Lower leg skin (tissue), 4 donors: ENCODE data around the gene CD52. TPM values are rescaled to one million over a fixed set of nuclear protein-coding genes. Genes with fewer than 3 reads are reported as not detected.

Source experiments
- DNase-seq, 2 donors: peaks; one replicate each; pipeline ENCODE4 v3.0.0-alpha.2; 2019; ENCODE audit warnings: low spot score in 2 of 2
- H3K4me3 ChIP-seq: fragments of 200-600 bp; sonication (generic); 2 replicates; pipeline ENCODE4 v1.5.1; 2017; ENCODE audit warnings: mild to moderate bottlenecking, low read depth; ENCODE audit not compliant: poor library complexity, severe bottlenecking
- POLR2A ChIP-seq, 2 donors: fragments of 450-650 bp; IDR thresholded peaks; one replicate each; pipeline ENCODE4 v1.6.1; 2016 to 2017; ENCODE audit warnings: antibody characterized with exemption in 2 of 2, mild to moderate bottlenecking in 1 of 2, moderate library complexity in 1 of 2
- WGBS, 2 donors: methylation state at CpG; one replicate each; pipeline ENCODE4 v1.1.5; 2018; 5-methylcytosine and 5-hydroxymethylcytosine counted together
- intact Hi-C: fragments of 100-400 bp; cut with DNase I; formaldehyde crosslinking; loops from one replicate; pipeline ENCODE4 v1.15.0; 2023; ENCODE audit warnings: low total_unique reads
- total RNA-seq, 4 donors: library from RNA; depleted of rRNA; stranded (reverse); fragments of >200 nt; gene quantifications; one replicate each; pipeline ENCODE4 v1.1.0, GENCODE V29; 2016
- TF ChIP-seq, protein P1 (sequence below), 3 donors: fragments of 450-650 bp; IDR thresholded peaks; one replicate each; pipeline ENCODE4 v1.5.1; 2016; ENCODE audit warnings: antibody characterized with exemption in 3 of 3, mild to moderate bottlenecking in 3 of 3, moderate library complexity in 2 of 3

Gene CD52
- total RNA-seq, 4 donors from 2014 or later: 2.0 to 6.1 (median 3.5) TPM; not detected in 1

DNA sequence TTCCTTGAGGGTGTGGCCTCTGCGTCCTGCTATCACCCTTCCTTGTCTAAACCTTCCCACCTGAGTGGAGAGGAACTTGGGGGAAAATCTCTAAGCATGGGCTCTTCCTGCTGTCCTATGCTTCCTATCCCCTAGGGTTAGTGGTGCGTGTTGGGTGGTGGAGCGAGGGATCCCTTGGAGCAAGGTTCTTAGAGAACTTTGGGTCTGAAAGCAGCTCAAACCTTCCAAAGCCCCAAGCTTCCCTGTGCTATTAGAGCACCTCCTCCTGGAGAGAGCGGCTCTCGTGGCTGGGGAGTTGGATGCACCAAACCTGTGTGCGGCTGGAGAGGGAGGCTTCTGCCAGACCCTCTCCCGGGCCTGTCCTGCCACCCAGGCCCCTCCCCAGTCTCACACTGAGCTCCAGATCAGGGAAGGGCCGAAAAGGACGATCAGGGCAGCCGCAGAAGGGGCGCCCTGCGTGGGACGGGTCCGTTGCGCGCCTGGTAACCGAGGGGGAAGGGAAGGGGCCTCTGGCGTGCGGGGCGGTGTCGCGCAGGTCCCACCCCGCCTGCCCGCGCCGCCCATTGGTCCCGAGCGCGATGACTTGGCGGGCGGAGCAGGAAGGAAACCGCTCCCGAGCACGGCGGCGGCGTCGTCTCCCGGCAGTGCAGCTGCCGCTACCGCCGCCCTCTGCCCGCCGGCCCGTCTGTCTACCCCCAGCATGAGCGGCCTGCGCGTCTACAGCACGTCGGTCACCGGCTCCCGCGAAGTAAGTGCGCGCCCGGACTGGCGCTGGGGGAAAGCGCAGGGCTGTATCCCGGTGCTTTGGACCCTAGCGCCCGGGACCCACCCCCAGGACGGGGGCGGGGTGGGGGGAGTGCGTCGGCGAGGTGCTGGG lies 38.1 kb upstream of the CD52 start, which contains the start of gene SH3BGRL3:
Gene SH3BGRL3, plus strand, starts transcription at position 631 of the 877 bp plus-strand sequence. Its CDS starts 70 bp downstream, at position 701.
- TF ChIP-seq, protein P1, sequence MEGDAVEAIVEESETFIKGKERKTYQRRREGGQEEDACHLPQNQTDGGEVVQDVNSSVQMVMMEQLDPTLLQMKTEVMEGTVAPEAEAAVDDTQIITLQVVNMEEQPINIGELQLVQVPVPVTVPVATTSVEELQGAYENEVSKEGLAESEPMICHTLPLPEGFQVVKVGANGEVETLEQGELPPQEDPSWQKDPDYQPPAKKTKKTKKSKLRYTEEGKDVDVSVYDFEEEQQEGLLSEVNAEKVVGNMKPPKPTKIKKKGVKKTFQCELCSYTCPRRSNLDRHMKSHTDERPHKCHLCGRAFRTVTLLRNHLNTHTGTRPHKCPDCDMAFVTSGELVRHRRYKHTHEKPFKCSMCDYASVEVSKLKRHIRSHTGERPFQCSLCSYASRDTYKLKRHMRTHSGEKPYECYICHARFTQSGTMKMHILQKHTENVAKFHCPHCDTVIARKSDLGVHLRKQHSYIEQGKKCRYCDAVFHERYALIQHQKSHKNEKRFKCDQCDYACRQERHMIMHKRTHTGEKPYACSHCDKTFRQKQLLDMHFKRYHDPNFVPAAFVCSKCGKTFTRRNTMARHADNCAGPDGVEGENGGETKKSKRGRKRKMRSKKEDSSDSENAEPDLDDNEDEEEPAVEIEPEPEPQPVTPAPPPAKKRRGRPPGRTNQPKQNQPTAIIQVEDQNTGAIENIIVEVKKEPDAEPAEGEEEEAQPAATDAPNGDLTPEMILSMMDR (IDR thresholded peaks at IDR 0.05): no peak
- peak in 1 of 2 donors; percentile 48 for TF ChIP-seq POLR2A (IDR thresholded peaks at IDR 0.05)
- DNase-seq: peak; percentile 85 to 98
- 0 to 1% methylated on average over 30 to 64 of the region's 66 CpGs for WGBS, 2 donors
- intact Hi-C loops: loop anchor here (5.0 kb wide), 1 partner anchor 1032 kb away; the partner anchor contains the start of gene RSRP1
- peak within 1 kb of the TSS; percentile 75 for H3K4me3 ChIP-seq

DNA sequence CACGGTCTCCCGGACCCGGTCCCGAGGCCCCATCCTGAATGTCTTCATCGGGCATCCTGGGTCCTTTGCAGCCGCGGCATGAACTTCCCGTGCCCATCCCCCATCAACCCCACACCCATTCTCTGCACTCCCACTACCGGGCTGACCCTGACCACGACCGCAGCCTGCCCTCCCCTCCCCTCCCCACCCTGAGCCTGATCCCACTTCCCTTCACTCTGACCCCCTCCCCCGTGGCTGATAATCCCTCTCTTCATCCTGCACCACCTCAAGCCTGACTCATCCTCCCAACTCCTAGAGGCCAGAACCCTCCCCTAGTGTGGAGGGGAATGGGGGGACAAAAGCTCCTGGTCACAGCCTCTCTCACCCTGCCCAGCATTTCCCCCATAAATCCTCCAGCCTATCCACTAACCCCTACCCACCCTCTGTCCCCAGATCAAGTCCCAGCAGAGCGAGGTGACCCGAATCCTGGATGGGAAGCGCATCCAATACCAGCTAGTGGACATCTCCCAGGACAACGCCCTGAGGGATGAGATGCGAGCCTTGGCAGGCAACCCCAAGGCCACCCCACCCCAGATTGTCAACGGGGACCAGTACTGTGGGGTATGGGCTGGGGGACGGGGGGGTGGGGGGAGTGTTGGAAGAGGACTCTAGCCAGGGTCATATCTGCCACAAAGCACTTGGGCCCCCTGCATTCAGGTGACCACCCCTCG lies 37.3 kb upstream of the CD52 start:
- intact Hi-C loops: no loop called here
- H3K4me3 ChIP-seq: peak overlapping the region; percentile 75
- WGBS, 2 donors: 18 to 23% methylated on average over 16 to 20 of the region's 20 CpGs
- peak in 1 of 2 donors; percentile 90 for DNase-seq
- TF ChIP-seq, protein P1 (IDR thresholded peaks at IDR 0.05): no peak
- TF ChIP-seq POLR2A (IDR thresholded peaks at IDR 0.05): no peak

DNA sequence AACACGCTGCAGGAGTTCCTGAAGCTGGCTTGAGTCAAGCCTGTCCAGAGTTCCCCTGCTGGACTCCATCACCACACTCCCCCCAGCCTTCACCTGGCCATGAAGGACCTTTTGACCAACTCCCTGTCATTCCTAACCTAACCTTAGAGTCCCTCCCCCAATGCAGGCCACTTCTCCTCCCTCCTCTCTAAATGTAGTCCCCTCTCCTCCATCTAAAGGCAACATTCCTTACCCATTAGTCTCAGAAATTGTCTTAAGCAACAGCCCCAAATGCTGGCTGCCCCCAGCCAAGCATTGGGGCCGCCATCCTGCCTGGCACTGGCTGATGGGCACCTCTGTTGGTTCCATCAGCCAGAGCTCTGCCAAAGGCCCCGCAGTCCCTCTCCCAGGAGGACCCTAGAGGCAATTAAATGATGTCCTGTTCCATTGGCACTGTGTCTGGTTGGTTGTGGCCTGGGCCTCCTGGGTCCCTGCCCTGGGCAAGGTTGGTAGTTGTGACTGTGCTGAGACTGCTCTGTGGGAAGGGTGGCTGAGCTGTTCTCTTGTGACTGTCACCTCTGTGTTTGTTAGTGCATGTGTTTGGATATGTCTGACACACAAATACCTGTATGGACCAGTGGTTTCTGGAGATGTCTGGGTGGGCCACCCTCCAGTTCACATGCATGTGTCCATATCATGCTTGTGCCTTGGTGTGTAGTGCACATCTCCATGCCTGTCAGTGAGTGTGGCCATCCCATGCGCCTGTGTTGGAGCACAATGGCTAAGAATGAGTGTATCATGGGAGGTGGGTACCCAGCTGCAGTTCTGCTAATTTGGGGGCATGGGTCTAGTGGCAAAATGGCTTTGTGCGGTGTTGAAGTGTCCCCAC lies 36.4 kb upstream of the CD52 start:
- TF ChIP-seq POLR2A (IDR thresholded peaks at IDR 0.05): no peak
- TF ChIP-seq, protein P1 (IDR thresholded peaks at IDR 0.05): no peak
- no peak overlapping the region for H3K4me3 ChIP-seq
- WGBS, 2 donors: 78 to 83% methylated on average over 5 of the region's 5 CpGs
- no peak for DNase-seq
- intact Hi-C loops: no loop called here

DNA sequence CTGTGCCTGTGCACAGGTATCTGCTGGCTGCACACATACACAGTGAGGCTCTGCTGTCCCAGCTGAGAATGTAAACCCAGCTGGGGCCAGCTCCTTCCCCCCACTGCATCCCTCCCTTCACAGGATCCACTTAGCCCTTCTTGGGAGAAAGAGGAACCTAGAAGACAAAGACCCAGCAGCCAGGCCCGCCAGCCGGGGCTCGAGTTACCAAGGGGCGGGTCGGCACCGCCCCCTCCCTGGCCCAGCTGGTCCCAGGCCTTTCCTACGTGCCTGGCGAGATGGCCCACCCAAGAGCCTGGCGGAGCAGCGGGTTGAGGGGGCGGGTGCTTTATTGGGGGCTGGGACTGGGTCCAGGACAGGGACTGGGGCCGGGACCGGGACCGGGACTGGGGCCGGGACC lies 35.8 kb upstream of the CD52 start:
- WGBS, 2 donors: 41 to 42% methylated on average over 11 to 15 of the region's 15 CpGs
- TF ChIP-seq, protein P1 (IDR thresholded peaks at IDR 0.05): no peak
- TF ChIP-seq POLR2A (IDR thresholded peaks at IDR 0.05): no peak
- H3K4me3 ChIP-seq: no peak overlapping the region
- no peak for DNase-seq
- intact Hi-C loops: no loop called here

DNA sequence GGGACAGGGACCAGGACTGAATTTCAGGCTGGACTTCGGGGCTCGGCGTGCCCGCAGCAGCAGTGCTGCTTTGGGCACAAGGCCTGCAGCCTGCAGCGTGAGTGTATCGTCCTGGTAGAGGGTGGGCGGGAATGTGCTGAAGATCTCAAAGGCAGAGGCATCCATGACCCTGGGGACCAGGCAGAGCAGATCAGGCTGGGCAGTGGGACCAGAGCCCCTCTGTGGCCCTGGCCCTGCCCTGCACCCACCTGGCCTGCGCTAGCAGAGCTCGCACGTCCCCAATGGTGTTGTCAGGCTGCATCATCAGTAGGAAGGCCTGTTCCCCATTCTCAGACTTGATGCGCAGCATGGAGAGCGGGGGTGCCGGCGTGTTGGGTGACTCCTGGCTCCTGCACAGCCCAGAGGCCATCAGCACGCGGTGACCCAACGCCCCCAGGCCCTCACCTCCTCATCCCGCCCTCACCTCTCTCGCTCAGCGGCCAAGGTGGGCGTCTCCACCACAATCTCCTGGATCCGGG lies 35.3 kb upstream of the CD52 start:
- DNase-seq: peak in 1 of 2 donors; percentile 81
- 72 to 80% methylated on average over 18 of the region's 22 CpGs for WGBS, 2 donors
- no peak overlapping the region for H3K4me3 ChIP-seq
- TF ChIP-seq, protein P1 (IDR thresholded peaks at IDR 0.05): no peak
- no peak for TF ChIP-seq POLR2A (IDR thresholded peaks at IDR 0.05)
- intact Hi-C loops: no loop called here
